B cell (primary cell): ENCODE data around the gene AFF2.

Source experiments
- EZH2 ChIP-seq: IDR thresholded peaks from 2 replicates; pipeline ENCODE4 v1.6.1; 2012; ENCODE audit warnings: borderline replicate concordance, low read depth, mild to moderate bottlenecking, moderate library complexity, low read length; ENCODE audit not compliant: insufficient read depth, poor library complexity, severe bottlenecking
- TF ChIP-seq, protein P1 (sequence below): fragments of 200-600 bp; IDR thresholded peaks from one replicate; pipeline ENCODE4 v1.8.0; 2022; ENCODE audit warnings: antibody characterized with exemption, mild to moderate bottlenecking

DNA sequence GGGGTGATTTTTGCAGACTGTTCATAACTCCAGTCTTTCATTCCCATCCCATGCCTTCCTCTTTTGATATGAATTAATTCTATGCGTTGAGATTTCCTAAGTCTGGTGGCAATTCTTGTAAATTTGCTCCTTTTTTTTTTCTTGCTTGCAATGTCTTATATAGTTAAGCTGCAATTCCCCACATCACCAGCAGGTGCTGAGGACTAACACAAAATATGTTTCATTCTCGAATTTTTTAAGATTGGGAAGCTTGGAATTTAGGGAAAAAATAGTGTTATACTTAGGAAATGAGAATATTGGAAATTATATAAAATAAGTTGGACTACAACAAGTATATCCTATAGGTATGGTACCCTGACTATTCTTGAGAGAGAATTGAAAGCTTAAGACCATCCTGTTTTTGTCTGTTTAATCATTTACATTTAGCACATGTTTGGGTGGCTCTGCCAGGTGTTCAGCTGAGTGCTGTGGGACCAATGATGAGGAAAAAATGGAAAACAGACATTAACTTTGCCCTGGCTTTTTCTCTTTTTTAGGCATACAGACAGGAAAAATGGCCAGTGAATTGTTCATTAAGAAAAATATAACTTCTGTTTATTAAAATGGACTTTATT, 30.2 kb downstream of the AFF2 start:
- TF ChIP-seq, protein P1, sequence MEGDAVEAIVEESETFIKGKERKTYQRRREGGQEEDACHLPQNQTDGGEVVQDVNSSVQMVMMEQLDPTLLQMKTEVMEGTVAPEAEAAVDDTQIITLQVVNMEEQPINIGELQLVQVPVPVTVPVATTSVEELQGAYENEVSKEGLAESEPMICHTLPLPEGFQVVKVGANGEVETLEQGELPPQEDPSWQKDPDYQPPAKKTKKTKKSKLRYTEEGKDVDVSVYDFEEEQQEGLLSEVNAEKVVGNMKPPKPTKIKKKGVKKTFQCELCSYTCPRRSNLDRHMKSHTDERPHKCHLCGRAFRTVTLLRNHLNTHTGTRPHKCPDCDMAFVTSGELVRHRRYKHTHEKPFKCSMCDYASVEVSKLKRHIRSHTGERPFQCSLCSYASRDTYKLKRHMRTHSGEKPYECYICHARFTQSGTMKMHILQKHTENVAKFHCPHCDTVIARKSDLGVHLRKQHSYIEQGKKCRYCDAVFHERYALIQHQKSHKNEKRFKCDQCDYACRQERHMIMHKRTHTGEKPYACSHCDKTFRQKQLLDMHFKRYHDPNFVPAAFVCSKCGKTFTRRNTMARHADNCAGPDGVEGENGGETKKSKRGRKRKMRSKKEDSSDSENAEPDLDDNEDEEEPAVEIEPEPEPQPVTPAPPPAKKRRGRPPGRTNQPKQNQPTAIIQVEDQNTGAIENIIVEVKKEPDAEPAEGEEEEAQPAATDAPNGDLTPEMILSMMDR, result peak; percentile 74
- no peak for TF ChIP-seq EZH2
